TTC549 (cell line): ENCODE results near the gene FUZ.

Experiments
- FAIRE-seq: peaks from 2 replicates; lab custom pipeline; 2012; peaks lifted over from hg19 to GRCh38; lab: Jason Lieb, UNC

The FUZ gene

DNA sequence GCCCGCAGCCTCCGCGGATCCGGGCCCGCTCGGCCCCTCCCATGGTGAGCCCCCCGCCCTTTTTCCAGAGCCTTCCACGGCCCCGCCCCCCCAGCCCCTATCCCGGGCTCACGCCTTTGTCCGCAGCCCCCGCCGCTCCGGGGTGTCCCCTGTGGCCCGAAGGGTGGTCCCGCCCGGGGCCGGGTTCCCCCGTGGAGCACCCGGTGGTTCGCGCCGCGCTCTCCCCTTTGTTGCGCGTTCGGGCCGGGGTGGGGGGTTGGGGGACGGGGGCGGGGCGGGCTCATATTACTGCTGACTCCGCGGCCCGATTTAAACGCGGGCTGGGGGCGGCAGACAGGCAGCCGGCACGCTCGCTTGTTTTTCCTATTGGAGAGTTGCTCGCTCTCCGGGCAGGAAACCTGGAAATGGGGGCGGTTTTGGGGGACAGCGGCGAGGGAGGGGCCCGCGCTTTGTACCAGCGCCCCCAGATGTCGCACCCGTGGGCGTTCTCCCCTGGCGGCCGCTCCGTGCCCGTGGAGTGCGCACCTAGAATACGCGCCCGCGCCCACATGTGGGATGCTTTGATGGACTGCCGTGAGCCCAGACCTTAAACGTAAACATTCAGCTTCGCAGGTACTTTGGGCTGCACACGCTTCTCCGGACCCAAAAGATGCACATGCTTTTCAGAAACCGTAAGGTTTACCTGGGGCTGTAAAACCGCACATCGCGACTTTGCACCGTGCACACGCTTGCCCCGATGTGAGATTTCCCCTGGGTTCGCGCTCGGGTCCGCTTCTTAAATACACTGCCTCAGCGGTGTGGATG is 38.6 kb upstream of the FUZ start:
- no peak for FAIRE-seq

DNA sequence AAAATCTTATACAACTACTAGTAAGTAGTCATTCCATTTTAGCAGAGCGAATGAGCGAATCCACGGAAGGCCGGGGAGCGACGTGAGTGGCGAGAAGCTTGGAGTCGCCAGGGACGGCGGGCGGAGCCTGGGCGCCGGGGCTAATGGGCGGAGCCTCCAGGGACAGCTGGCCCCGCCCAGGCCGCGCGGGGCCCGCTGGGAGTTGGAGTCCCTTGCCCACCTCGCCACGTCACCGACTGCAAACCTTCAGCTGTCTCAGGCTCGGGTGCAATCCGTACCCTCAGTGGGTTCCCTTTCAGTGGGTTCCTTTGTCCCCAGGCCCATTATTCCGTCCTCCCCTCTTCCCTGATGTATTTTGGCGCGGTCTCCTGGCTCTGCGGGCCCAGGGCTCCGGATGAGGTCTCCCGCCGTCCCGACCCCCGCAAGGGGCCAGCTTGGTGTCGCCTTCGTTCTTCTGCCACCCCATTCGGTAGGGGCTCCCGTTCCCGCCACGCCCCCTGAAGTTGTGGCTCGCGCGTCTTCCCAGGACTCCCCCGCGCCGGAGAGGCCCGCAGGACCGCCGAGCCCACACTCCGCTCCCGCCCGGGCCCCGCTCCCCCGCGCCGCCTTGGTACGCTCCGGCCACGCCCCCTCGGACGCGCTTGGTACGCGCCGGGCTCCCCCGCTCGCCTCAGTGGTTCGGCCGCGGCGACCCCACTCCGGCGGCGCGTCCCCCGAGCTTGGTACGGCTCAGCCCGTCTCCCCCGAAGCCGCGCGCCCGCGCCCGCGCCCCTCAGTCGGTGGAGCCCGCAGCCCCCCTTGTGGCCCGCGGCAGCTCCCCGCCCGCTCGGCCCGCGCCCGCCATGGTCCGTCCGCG is 37.6 kb upstream of the FUZ start, which contains the start of gene PTOV1:
TSS of gene PTOV1 (plus strand) at position 673 of the 856 bp plus-strand sequence.
- no peak for FAIRE-seq

DNA sequence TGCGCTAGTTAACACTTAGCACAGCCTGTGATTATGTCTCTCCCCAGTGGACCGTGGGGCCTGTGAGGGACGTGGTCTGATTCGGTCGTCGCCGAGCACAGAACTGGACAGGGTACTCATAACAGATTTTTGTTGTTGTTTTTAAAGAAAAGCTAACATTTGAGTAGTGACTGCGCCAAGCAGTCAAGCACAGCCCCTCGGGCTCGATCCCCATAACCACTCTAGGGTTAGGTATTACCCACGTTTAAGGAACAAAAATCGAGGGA is 37.1 kb upstream of the FUZ start:
- FAIRE-seq = no peak

DNA sequence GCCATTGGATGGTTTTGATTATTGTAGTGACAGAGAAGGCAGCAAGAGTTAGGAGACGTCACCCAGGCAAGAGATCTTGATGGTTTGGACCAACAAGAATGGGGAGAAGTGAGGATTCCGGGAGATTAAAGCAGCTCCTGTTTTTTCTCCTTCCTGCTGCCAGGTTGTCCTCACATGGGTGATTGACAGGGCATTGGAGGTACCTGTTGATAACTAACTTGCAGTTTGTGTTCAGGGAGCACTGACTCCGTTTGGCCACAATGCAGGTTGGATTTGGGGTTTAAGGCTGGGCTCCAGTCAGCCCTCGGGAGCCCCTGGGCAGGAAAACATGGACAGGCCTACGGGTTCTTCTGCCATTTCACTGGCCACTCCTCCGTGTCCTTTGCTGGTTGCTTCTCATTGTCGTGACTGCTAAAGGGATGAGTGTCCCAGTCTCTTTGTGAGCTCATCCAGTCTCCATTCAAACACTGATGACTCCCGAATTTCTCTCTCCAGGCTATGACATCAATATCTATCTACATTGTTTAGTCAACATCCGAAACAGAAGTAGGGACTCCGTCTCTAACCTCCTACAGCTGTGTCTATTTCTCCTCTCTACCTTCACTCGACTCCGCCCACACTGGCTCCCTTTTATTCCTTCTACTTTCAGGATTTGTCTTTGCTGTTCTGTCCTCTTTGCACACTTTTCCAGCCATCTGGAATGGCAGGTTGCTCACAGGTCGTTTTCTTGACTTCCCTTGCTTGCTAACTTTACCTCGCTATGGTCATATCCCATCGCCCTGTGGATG is 36.5 kb upstream of the FUZ start:
- no peak for FAIRE-seq

DNA sequence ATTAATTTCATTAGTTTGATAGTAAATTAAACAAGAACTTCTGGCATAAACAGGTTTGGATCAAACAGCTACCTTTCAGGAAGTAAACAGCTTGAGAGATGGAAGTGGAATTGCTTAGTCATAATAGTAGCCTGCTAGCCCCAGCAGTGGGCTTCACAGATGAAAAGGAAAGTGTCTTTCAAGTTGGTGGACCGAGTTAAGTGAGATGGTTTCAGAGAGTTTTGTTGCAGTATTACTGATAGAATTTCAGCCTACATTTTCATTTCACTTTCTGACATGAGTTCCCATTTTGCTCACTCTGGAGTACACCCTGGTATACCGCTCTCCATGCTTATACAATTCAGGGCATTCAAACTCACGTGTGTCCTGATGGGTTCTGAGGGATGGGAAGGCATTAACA is 35.8 kb upstream of the FUZ start:
- no peak for FAIRE-seq

DNA sequence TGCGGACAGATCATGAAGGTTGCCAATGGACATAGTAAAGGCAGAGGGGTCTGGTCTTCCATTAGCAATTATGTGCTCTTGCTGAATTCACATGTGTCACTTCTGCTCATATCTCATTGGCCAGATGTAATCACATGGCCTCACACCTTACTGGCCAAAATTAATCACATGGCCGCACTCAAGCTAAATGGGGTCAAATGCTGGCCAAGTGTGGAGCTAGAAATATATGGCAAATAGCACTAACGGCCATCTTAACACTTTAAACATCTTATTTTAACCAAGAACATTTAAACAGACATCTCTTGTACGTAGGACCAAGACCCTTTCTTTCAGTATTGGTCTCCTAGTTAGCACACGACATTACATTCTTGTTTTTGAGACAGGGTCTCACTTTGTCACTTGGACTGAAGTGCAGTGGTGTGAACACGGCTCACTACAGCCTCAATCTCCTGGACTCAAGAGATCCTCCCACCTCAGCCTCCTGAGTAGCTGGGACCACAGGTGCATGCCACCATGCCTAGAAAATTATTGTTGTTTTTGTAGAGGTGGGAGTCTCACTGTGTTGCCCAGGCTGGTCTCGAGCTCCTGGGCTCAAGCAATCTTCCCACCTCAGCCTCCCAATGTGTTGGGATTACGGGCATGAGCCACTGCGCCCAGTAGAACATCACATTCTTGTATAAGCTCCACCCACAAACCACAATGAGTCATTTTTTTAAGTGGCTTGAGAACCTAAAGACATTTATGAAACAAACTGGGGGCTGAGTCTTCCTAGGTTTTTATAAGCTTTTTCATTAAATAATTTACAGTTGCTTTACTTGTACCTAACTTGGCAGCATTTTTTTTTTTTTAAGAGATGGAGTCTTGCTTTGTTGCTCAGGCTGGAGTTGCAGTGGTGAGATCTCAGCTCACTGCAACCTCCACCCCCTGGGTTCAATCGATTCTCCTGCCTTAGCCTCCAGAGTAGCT is 34.9 kb upstream of the FUZ start:
- FAIRE-seq = no peak

DNA sequence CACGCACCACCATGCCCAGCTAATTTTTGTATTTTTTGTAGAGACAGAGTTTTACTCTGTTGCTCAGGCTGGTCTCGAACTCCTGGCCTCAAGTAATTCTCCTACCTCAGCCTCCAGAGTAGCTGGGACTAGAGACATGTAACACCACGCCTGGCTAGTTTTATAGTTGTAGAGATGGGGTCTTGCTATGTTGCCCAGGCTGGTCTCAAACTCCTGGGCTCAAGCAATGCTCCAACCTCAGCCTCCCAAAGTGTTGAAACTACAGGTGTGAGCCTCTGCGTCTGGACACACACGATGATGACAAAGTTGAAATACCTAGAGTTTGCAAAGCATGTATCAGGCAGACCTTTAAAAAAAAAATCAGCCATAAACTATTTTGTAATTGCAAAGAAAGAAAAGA is 33.3 kb upstream of the FUZ start:
- FAIRE-seq = no peak

DNA sequence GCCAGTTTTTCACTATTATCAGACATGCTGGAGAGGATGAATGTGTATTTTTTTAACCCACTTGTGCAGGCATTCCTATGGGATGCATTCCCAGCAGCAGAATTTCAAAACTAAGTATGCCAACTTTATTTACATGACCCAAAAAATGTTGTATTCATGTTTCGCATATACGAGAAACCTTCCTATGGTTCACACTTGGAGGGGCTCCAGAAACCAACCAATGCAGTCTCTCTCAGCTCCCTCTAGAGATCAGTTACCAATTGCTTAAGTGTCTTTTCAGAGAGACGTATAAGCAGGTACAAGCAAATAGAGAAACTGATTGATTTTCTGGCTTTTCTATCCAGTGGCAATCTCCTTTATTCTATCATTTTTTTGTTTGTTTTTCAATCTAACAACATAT is 32.3 kb upstream of the FUZ start:
- no peak for FAIRE-seq

DNA sequence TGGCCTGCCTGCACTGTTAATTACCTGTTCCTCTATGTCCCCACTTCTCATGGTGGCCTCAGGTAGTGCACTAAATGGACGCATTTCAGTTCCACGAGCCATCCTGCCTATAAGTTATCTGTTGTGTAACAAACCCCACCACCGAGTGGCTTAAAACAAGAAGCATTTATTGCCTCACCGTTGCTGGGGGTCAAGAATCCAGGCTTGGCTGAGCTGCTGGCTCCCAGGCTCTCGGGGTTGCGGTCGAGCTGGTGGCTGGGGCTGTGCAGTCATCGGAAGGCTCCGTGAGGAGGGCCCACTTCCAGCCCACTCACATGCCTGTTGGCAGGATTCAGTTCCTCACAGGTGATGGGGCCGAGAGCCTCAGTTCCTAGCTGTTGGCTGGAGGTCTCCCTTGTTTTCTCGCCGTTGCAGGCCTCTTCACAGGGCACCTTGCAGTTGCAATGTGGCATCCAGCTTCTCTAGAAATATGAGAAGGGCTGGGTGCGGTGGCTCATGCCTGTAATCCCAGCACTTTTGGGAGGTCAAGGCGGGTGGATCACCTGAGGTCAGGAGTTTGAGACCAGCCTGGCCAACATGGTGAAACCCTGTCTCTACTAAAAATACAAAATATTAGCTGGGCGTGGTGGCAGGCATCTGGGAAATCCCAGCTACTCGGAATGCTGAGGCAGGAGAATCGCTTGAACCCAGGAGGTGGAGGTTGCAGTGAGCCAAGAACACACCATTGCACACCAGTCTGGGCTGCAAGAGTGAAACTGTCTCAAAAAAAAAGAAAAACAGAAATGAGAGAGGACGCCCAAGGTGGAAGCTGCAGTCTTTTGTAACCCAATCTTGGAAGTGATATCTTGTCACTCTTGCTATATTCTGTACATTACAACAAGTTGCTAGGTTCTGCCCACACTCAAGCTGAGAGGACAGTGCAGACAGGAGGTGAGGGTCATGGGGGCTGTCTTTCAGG is 31.3 kb upstream of the FUZ start:
- no peak for FAIRE-seq

DNA sequence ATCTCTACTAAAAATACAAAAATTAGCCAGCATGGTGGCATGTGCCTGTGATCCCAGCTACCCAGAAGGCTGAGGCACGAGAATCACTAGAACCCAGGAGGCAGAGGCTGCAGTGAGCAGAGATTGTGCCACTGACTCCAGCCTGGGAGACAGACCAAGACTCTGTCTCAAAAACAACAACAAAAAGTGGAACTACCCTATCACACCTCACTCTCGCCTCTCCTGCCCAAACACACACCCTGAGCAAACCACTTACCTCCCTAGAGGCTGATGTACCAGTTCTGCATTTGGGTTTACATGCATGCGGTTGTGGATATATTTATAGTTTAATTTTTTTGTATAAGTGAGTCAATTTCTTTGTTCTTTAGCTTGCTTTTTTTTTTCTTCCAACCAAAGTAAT is 30.2 kb upstream of the FUZ start:
- FAIRE-seq = no peak

DNA sequence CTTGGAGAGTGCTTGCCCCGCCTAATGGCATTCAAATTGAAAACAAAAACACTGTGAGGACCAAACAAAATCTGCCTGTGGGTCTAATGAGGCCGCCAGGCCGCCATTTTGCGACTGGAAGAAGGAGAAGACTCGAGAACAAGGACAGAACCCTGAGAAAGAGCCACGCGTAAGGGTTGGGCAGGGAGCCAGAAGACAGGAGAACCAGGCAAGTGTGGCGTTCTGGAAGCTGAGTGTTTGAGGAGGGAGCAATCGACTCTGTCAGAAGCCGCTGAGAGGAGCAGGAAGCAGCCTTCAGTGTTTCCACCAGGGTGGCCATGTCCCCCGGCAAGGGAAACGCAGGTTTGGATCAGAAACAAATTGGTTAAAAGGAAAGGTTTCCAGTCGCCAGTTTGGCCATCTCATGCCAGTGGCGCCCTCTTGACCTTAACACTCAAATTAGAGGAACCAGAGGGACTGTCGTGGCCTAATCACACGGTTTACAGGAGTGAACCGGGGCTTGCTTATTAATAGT is 27.7 kb upstream of the FUZ start:
- no peak for FAIRE-seq

DNA sequence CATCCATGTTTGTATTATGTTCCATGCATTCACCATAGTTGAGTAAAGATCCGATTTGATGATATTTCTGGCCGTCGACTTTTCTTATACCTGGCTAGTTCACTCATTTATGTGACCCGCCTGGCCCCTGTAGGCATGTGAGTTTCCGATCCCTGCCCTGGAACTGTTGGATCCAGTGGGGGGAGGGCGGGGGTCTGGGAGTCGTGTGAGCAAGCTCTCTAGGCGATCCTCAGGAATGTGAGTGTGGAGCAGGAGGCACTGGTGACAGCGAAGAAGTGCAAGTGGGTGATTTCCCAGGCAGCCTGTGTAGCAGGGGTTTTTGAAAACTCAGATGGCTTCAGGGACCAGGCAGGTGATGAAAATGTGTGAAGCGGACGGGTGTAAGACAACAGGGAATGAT is 27.2 kb upstream of the FUZ start:
- FAIRE-seq = no peak

DNA sequence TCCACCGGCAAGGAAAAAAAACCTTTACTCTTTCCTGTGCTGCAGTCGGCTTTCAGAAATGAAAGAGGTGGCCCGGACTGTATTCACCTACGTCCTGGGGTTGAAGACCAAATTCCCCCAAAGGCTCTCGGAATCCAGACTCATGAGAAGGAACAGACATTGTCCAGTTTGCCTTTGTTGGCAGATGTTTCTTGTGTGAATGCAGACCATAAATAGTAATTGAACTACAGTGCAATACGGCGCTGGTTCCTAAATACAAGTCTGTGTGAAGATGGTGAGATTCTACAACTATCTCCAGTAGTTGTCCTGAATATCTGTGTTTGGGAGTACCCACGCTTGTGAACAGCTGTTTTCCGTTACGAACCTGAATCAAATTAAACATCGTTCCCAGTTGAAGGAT is 26.6 kb upstream of the FUZ start:
- no peak for FAIRE-seq

DNA sequence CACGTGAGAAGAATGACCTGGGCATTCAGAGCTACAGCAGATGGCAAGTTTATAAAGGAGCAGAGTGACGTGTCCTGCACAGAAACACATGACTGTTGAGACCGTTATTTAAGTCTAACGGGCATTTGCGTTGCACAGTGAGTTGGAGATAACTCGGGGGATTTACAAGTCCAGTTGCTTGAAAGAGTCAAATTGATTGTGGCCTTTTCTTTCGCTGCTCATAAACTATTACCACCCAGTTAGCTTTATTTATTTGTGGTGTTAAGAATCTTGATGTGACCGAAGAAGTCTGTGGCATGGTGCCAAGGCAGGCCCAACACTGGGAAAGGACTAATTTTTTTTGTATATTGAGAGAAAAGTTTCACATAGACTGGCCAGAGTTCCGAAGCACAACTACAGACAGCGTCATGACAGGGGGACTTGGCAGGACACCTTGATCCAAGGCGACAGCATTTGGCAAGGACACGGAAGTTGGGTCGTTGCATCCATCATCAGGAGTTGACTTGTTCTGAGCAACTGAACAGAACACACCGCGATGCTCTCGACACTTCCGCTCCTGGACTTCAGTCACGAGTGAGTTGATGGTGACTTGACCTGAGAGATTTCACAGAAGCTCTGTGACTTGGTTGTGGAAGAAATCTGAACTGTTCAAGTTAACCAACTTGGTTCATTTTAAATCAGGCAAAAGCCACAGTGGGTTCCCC is 25.9 kb upstream of the FUZ start:
- no peak for FAIRE-seq

DNA sequence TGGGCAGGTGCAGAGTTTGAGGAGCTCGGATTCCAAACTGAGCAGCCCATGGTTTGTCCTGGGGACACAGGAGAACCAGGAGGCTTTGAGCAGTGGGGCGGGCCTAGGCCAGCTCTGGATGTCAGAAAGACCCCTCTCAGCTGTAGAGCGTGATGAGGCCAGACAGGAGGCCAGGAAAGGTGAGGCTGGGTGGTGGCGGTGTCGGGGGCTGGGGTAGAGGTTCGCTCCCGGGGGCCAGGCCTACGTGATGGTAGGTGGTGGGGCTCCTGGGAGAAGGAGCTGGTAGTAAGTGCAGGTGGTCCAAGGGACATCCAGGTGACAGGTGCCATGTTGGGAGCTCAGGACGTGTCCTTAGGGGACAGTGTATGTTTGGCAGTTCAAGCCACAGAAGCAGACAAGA is 24.3 kb upstream of the FUZ start:
- no peak for FAIRE-seq

DNA sequence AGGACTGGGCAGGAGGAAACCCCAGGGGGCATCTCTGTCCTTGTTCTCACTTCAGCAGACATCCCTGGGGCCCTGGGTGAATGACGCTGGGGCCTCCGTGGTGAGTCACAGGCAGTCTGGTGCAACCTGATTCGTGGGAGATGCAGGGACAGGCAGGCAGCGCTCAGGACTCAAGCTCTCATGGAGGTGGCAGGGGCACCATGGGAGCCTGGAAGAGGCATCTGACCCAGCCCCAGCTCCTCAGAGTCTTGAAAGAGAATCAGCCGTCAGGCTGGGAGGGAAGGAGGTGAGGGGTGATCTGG is 23.9 kb upstream of the FUZ start:
- FAIRE-seq = no peak

DNA sequence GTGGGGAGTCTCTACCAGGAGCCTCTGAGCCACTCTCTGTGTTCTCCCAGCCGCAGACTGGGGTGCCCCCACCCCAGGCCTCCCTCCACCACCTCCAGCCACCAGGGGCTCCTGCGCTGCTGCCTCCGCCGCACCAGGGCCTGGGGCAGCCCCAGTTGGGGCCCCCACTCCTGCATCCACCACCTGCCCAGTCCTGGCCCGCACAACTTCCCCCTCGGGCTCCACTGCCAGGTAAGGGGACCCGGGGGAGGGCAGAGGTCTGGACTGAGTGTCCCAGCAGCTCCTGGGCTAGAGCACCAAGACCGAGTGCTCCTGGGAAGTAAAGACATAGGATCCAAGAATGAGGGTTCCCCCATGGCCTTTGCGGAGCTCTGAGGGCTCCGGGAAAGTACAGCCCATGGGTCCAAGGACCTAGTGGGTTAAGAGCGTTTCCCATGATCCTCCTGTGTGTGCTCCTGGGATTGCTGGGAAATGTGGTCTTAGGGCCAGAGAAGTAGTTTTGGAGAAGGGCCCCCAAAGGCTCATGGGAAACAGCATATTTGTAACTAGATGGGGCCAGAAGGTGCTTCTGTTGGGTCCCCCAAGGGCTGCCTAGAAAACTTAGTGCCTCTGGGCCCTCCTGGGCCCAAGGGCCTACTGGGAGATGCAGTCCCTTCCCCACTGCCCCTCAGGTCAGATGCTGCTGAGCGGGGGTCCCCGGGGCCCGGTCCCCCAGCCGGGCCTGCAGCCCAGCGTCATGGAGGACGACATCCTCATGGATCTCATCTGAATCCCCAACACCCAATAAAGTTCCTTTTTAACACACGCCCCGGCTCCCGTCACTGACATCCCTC is 23.3 kb upstream of the FUZ start:
- no peak for FAIRE-seq

DNA sequence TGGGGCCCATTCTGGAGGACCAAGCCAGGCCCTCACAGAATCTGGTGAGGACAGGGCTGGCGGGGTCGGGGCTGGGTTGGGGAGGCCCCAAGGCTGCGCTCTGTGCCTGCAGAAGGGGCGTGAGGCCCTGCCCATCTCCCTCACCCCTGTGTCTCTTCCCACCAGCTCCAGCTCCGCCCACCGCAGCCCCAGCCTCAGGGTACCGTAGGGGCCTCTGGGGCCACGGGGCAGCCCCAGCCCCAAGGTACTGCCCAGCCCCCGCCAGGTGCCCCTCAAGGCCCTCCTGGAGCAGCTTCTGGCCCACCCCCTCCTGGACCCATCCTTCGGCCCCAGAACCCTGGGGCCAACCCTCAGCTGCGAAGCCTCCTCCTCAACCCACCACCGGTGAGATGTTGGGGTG is 22.5 kb upstream of the FUZ start:
- no peak for FAIRE-seq

DNA sequence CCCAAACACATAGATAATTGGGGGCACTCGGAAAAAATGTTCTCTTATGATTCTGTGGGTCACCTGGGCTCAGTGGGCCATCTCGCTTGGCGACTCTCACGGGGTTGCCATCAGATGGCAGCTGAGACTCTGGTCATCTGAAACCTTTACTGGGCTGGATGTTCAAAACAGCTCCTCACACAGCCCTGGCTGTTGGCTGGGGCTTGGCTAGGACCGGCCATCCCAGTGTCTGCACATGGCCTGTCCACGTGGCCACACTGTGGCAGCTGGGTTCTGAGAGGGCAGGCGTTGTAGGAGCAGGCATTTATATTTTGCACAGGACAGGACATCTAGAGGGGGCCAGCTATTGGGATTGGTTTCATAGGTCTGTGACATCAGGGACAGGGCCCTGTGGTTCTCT is 20.5 kb upstream of the FUZ start:
- FAIRE-seq = no peak
